AG04450 (cell line): ENCODE data around the gene USP15. TPM values are rescaled to one million over a fixed set of nuclear protein-coding genes. Genes with fewer than 3 reads are reported as not detected.
"Not testable (repeated sequence)": the region's sequence is repeated elsewhere in the genome, so short reads cannot be mapped to it uniquely, and the experiment has no call there.

Experiments used
- CTCF ChIA-PET: fragments of 300-600, 350-600 bp; formaldehyde crosslinking; extraction: SDS; loops from one replicate; lab custom pipeline; 2022; ENCODE audit warnings: antibody characterized with exemption, inconsistent platforms; lab: Charles Lee
- POLR2A ChIA-PET: fragments of 350-600 bp; formaldehyde crosslinking; extraction: SDS; loops from one replicate; lab custom pipeline; 2021; ENCODE audit warnings: antibody characterized with exemption, inconsistent platforms; lab: Yijun Ruan, JAX
- DNase-seq: peaks from one replicate; pipeline ENCODE4 v3.0.0-alpha.2; 2011; ENCODE audit warnings: low read depth, low spot score
- H3K27ac ChIP-seq: one replicate; pipeline ENCODE4 v1.5.1; 2012; ENCODE audit warnings: low read depth, low read length, control low read depth
- H3K27me3 ChIP-seq: one replicate; pipeline ENCODE4 v1.6.0; 2012; ENCODE audit warnings: low read length; ENCODE audit not compliant: control insufficient read depth, insufficient read depth
- H3K4me3 ChIP-seq: 2 replicates; pipeline ENCODE4 v1.5.1; 2011; ENCODE audit warnings: mild to moderate bottlenecking, low read depth, low read length, control low read depth
- H3K9me3 ChIP-seq: 2 replicates; pipeline ENCODE4 v1.5.1; 2012; ENCODE audit warnings: low read length; ENCODE audit not compliant: control insufficient read depth, insufficient read depth
- CTCF ChIP-seq: IDR thresholded peaks from 2 replicates; pipeline ENCODE4 v1.5.1; 2011; ENCODE audit warnings: low read depth, low read length, control low read depth, inconsistent platforms
- polyA plus RNA-seq: library from polyadenylated mRNA; depleted of rRNA; stranded (reverse); fragments of >200 nt; gene quantifications from 2 replicates; pipeline ENCODE4 v1.2.3, GENCODE V29; 2011

The USP15 gene
- polyA plus RNA-seq, 1 experiment, result 64.4 TPM

- DNase-seq, result no peak
- Histone ChIP-seq H3K27me3 (no peaks in the 10 kb centered on the region), H3K27ac (no peak overlapping the region), H3K9me3 (no peaks in the 10 kb centered on the region), H3K4me3 (no peak overlapping the region)
- no peak for TF ChIP-seq CTCF
- ChIA-PET CTCF (no interaction called here), POLR2A (no interaction called here)
Measured at GRCh38 chr12:62328296-62328921, 68.2 kb downstream of the USP15 start.

- POLR2A ChIA-PET, result no interaction called here
- TF ChIP-seq CTCF, result no peak
- Histone ChIP-seq H3K27me3 (no peaks in the 10 kb centered on the region), H3K4me3 (no peak overlapping the region), H3K27ac (no peak overlapping the region), H3K9me3 (no peaks in the 10 kb centered on the region)
- no peak for DNase-seq
- CTCF ChIA-PET, result no interaction called here
Measured at GRCh38 chr12:62331306-62331705, 71.1 kb downstream of the USP15 start.

GRCh38 chr12:62332598-62332997 is 72.4 kb downstream of the USP15 start:
- POLR2A ChIA-PET, result no interaction called here
- DNase-seq, result no peak
- Histone ChIP-seq H3K9me3 (no peaks in the 10 kb centered on the region), H3K27me3 (no peaks in the 10 kb centered on the region), H3K4me3 (no peak overlapping the region), H3K27ac (no peak overlapping the region)
- CTCF ChIA-PET, result no interaction called here
- TF ChIP-seq CTCF, result no peak

- DNase-seq, result no peak
- Histone ChIP-seq H3K27me3 (no peaks in the 10 kb centered on the region), H3K4me3 (no peak overlapping the region), H3K9me3 (no peaks in the 10 kb centered on the region), H3K27ac (no peak overlapping the region)
- no peak for TF ChIP-seq CTCF
- ChIA-PET POLR2A (no interaction called here), CTCF (interaction anchor here (0.9 kb wide), 1 partner anchor 18 kb away, joined by 3 read pairs; no protein-coding TSS in a partner anchor)
Measured at GRCh38 chr12:62335057-62335456, 74.9 kb downstream of the USP15 start.

GRCh38 chr12:62335796-62336195 is 75.6 kb downstream of the USP15 start:
- H3K27ac ChIP-seq, result no peak overlapping the region
- no peak for TF ChIP-seq CTCF
- no peaks in the 10 kb centered on the region for H3K9me3 ChIP-seq
- H3K27me3 ChIP-seq, result no peaks in the 10 kb centered on the region
- no peak overlapping the region for H3K4me3 ChIP-seq
- CTCF ChIA-PET, result interaction anchor here (0.9 kb wide), 1 partner anchor 18 kb away, joined by 3 read pairs; no protein-coding TSS in a partner anchor
- DNase-seq, result no peak
- POLR2A ChIA-PET, result no interaction called here

GRCh38 chr12:62337643-62338042 is 77.4 kb downstream of the USP15 start:
- CTCF ChIA-PET, result not testable (repeated sequence)

GRCh38 chr12:62342614-62343303 is 82.6 kb downstream of the USP15 start:
- CTCF ChIA-PET, DNase-seq, POLR2A ChIA-PET, H3K4me3 ChIP-seq, H3K27me3 ChIP-seq, H3K9me3 ChIP-seq, H3K27ac ChIP-seq: not testable (repeated sequence)

More at GRCh38 chr12:62337643-62338042, 77.4 kb downstream of the USP15 start:
- POLR2A ChIA-PET, H3K27me3 ChIP-seq, DNase-seq, H3K4me3 ChIP-seq, H3K9me3 ChIP-seq, H3K27ac ChIP-seq: not testable (repeated sequence)
